Neural cell (in vitro differentiated cells): ENCODE measurements around the gene PIK3AP1. TPM values are rescaled to one million over a fixed set of nuclear protein-coding genes. Genes with fewer than 3 reads are reported as not detected.
"Not testable (repeated sequence)": the region's sequence is repeated elsewhere in the genome, so short reads cannot be mapped to it uniquely, and the experiment has no call there.

ENCODE experiments used
- H2AFZ ChIP-seq: fragments of 200-600, 300-800 bp; sonication (generic), shearing (Covaris generic); 2 replicates; pipeline ENCODE4 v1.6.0; 2014; ENCODE audit warnings: low read depth, mild to moderate bottlenecking, antibody characterized with exemption, low read length, moderate library complexity
- H3F3A ChIP-seq: fragments of 200-600 bp; shearing (Covaris generic); 2 replicates; pipeline ENCODE4 v1.6.1; 2016; ENCODE audit warnings: mild to moderate bottlenecking, moderate library complexity, mixed read lengths, antibody characterized with exemption, low read length; ENCODE audit not compliant: insufficient read depth, poor library complexity, severe bottlenecking
- H3K27ac ChIP-seq: fragments of 200-600, 300-800 bp; sonication (generic), shearing (Covaris generic); 2 replicates; pipeline ENCODE4 v1.5.1; 2014; ENCODE audit warnings: mild to moderate bottlenecking, low read length, moderate library complexity
- H3K27me3 ChIP-seq: fragments of 300-800, 200-600 bp; sonication (generic), shearing (Covaris generic); 2 replicates; pipeline ENCODE4 v1.6.0; 2014; ENCODE audit warnings: mild to moderate bottlenecking, low read depth, low read length, moderate library complexity; ENCODE audit not compliant: insufficient read depth
- H3K36me3 ChIP-seq: fragments of 300-800, 200-600 bp; sonication (generic), shearing (Covaris generic); 2 replicates; pipeline ENCODE4 v1.5.1; 2014; ENCODE audit warnings: mild to moderate bottlenecking, antibody characterized with exemption, low read length, moderate library complexity; ENCODE audit not compliant: insufficient read depth
- H3K4me2 ChIP-seq: fragments of 300-800, 200-600 bp; sonication (generic), shearing (Covaris generic); 2 replicates; pipeline ENCODE4 v1.6.0; 2014; ENCODE audit warnings: mild to moderate bottlenecking, low read length
- H3K4me3 ChIP-seq: fragments of 300-800, 200-600 bp; sonication (generic), shearing (Covaris generic); 2 replicates; pipeline ENCODE4 v1.5.1; 2014; ENCODE audit warnings: mild to moderate bottlenecking, low read length, moderate library complexity
- H3K79me2 ChIP-seq: fragments of 200-600 bp; shearing (Covaris generic); replicated peaks from 2 replicates; pipeline ENCODE4 v1.6.0; 2014; ENCODE audit warnings: mild to moderate bottlenecking, low read length, moderate library complexity; ENCODE audit not compliant: insufficient read depth
- H3K9ac ChIP-seq: fragments of 300-800, 200-600 bp; sonication (generic), shearing (Covaris generic); 2 replicates; pipeline ENCODE4 v1.6.1; 2016; ENCODE audit warnings: mild to moderate bottlenecking, low read length, mixed read lengths
- H3K9me2 ChIP-seq: fragments of 200-600 bp; shearing (Covaris generic); 2 replicates; pipeline ENCODE4 v1.6.1; 2016; ENCODE audit warnings: mild to moderate bottlenecking, low read length, mixed read lengths; ENCODE audit not compliant: insufficient read depth
- H3K9me3 ChIP-seq: fragments of 200-600, 300-800 bp; sonication (generic), shearing (Covaris generic); 2 replicates; pipeline ENCODE4 v1.6.1; 2016; ENCODE audit warnings: mild to moderate bottlenecking, mixed run types, low read length, moderate library complexity, mixed read lengths
- H4K20me1 ChIP-seq: fragments of 200-600 bp; shearing (Covaris generic); 2 replicates; pipeline ENCODE4 v1.6.1; 2016; ENCODE audit warnings: mild to moderate bottlenecking, mixed run types; ENCODE audit not compliant: insufficient read depth
- EP300 ChIP-seq: fragments of 450-650 bp; conservative IDR thresholded peaks from 2 replicates; pipeline ENCODE4 v1.6.1; 2014; ENCODE audit warnings: antibody characterized with exemption, mild to moderate bottlenecking, moderate library complexity; ENCODE audit not compliant: poor library complexity, severe bottlenecking
- EZH2 ChIP-seq: fragments of 200-600, 300-800 bp; shearing (Covaris generic), sonication (generic); IDR thresholded peaks from 2 replicates; pipeline ENCODE4 v1.6.1; 2014; ENCODE audit warnings: antibody characterized with exemption, low read length, borderline replicate concordance, mild to moderate bottlenecking; ENCODE audit not compliant: insufficient read depth, poor library complexity, severe bottlenecking
- MXI1 ChIP-seq: fragments of 450-650 bp; conservative IDR thresholded peaks from 2 replicates; pipeline ENCODE4 v1.6.1; 2014; ENCODE audit warnings: antibody characterized with exemption, mild to moderate bottlenecking; ENCODE audit not compliant: poor library complexity, severe bottlenecking
- POLR2AphosphoS5 ChIP-seq: IDR thresholded peaks from 2 replicates; pipeline ENCODE4 v1.6.1; 2012
- RAD21 ChIP-seq: fragments of 450-650 bp; conservative IDR thresholded peaks from 2 replicates; pipeline ENCODE4 v1.6.1; 2014; ENCODE audit warnings: antibody characterized with exemption, mild to moderate bottlenecking, moderate library complexity
- SMC3 ChIP-seq: fragments of 450-650 bp; conservative IDR thresholded peaks from 2 replicates; pipeline ENCODE4 v1.6.1; 2014; ENCODE audit warnings: antibody characterized with exemption, mild to moderate bottlenecking, moderate library complexity; ENCODE audit not compliant: poor library complexity
- TAF1 ChIP-seq: IDR thresholded peaks from 2 replicates; pipeline ENCODE4 v1.6.1; 2012; ENCODE audit warnings: low read depth
- polyA plus RNA-seq: library from polyadenylated mRNA; depleted of rRNA; stranded (reverse); fragments of >200 nt; gene quantifications from 2 replicates; pipeline ENCODE4 v1.2.3, GENCODE V29; 2014
- TF ChIP-seq, protein P1 (sequence below): IDR thresholded peaks from 2 replicates; pipeline ENCODE4 v1.6.1; 2012; ENCODE audit warnings: borderline replicate concordance
- TF ChIP-seq, protein P2 (sequence below): fragments of 450-650 bp; IDR thresholded peaks from 2 replicates; pipeline ENCODE4 v1.5.1; 2014; ENCODE audit warnings: antibody characterized with exemption, mild to moderate bottlenecking, moderate library complexity; ENCODE audit not compliant: poor library complexity, severe bottlenecking

PIK3AP1 gene
- polyA plus RNA-seq, 1 donor from 2014 or later = 0.05 TPM

DNA sequence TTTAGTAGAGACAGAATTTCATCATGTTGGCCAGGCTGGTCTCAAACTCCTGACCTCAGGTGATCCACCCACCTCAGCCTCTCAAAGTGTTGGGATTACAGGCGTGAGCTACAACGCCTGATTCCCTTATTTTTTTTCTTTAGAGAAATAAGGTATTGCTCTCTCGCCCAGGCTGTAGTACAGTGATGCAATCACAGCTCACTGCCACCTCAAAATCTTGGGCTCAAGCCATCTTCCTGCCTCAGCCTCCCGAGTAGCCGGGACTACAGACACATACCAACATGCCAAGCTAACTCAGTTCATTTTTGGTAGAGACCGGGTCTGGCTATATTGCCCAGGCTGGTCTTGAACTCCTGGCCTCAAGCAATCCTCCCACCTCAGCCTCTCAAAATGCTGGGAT, 21.2 kb upstream of the PIK3AP1 start:
- not testable (repeated sequence) for H3K9me3 ChIP-seq, H3K4me3 ChIP-seq, H3K27ac ChIP-seq, H4K20me1 ChIP-seq, H2AFZ ChIP-seq, H3K36me3 ChIP-seq, H3F3A ChIP-seq, H3K79me2 ChIP-seq, H3K4me2 ChIP-seq, H3K9ac ChIP-seq, H3K9me2 ChIP-seq, H3K27me3 ChIP-seq

DNA sequence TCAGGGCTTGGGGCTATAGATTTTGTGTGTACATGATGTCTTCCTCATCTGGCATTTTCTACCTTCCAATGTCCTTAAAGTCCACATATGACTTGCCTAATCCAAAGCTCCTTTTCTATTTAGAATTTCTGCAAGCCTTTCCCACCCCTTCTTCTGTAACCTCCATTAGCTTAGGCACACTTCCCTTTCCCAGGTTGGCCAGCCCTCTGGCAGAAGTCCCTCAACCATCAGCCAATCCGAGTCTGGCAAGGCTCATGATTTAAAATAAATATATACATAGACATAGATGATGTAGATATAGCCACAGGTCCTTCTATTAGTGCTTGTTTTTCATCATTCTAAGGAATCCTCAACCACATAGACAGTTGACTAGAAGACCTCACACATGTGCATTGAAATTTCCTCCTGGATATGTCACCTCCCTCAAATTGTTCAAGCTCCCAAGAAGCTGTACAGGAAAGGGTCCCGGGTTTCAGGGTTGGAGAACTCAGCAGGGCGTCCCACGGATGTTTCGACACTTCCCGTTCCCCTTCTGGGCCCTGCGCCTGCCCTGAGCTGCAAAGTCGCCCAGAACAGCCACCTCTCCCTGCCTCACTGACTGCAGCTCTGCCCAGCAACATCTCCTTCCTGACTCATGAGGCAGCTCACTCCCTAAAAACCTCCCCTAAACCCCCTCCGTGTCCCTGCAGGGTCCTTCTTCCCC, 20.4 kb upstream of the PIK3AP1 start:
- no peak for TF ChIP-seq EP300
- Histone ChIP-seq H3K4me3 (no peak overlapping the region), H3K36me3 (no peaks in the 10 kb centered on the region), H2AFZ (no peak overlapping the region), H3K79me2 (no peaks in the 10 kb centered on the region), H4K20me1 (no peaks in the 10 kb centered on the region), H3K9ac (no peak overlapping the region), H3K4me2 (no peak overlapping the region), H3K27me3 (no peaks in the 10 kb centered on the region), H3K27ac (no peak overlapping the region), H3F3A (no peaks in the 10 kb centered on the region), H3K9me3 (no peaks in the 10 kb centered on the region), H3K9me2 (no peaks in the 10 kb centered on the region)

- Histone ChIP-seq H3K9me2 (no peaks in the 10 kb centered on the region), H3K4me2 (no peak overlapping the region), H2AFZ (no peak overlapping the region), H3K27ac (no peak overlapping the region), H3K9me3 (no peaks in the 10 kb centered on the region), H3K4me3 (no peak overlapping the region), H3K27me3 (no peaks in the 10 kb centered on the region), H3K9ac (no peak overlapping the region), H3F3A (no peaks in the 10 kb centered on the region), H4K20me1 (no peaks in the 10 kb centered on the region), H3K36me3 (no peaks in the 10 kb centered on the region), H3K79me2 (no peaks in the 10 kb centered on the region)
- no peak for TF ChIP-seq EP300
- TF ChIP-seq POLR2AphosphoS5 = no peak
- no peak for TF ChIP-seq SMC3
- TF ChIP-seq, protein P1, sequence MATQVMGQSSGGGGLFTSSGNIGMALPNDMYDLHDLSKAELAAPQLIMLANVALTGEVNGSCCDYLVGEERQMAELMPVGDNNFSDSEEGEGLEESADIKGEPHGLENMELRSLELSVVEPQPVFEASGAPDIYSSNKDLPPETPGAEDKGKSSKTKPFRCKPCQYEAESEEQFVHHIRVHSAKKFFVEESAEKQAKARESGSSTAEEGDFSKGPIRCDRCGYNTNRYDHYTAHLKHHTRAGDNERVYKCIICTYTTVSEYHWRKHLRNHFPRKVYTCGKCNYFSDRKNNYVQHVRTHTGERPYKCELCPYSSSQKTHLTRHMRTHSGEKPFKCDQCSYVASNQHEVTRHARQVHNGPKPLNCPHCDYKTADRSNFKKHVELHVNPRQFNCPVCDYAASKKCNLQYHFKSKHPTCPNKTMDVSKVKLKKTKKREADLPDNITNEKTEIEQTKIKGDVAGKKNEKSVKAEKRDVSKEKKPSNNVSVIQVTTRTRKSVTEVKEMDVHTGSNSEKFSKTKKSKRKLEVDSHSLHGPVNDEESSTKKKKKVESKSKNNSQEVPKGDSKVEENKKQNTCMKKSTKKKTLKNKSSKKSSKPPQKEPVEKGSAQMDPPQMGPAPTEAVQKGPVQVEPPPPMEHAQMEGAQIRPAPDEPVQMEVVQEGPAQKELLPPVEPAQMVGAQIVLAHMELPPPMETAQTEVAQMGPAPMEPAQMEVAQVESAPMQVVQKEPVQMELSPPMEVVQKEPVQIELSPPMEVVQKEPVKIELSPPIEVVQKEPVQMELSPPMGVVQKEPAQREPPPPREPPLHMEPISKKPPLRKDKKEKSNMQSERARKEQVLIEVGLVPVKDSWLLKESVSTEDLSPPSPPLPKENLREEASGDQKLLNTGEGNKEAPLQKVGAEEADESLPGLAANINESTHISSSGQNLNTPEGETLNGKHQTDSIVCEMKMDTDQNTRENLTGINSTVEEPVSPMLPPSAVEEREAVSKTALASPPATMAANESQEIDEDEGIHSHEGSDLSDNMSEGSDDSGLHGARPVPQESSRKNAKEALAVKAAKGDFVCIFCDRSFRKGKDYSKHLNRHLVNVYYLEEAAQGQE = no peak
- no peak for TF ChIP-seq MXI1
- TF ChIP-seq, protein P2, sequence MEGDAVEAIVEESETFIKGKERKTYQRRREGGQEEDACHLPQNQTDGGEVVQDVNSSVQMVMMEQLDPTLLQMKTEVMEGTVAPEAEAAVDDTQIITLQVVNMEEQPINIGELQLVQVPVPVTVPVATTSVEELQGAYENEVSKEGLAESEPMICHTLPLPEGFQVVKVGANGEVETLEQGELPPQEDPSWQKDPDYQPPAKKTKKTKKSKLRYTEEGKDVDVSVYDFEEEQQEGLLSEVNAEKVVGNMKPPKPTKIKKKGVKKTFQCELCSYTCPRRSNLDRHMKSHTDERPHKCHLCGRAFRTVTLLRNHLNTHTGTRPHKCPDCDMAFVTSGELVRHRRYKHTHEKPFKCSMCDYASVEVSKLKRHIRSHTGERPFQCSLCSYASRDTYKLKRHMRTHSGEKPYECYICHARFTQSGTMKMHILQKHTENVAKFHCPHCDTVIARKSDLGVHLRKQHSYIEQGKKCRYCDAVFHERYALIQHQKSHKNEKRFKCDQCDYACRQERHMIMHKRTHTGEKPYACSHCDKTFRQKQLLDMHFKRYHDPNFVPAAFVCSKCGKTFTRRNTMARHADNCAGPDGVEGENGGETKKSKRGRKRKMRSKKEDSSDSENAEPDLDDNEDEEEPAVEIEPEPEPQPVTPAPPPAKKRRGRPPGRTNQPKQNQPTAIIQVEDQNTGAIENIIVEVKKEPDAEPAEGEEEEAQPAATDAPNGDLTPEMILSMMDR = no peak
- TF ChIP-seq RAD21 = no peak
- no peak for TF ChIP-seq EZH2
- TF ChIP-seq TAF1 = no peak
These were observed 19.8 kb upstream of the PIK3AP1 start for GRCh38 chr10:96740141-96740540.

DNA sequence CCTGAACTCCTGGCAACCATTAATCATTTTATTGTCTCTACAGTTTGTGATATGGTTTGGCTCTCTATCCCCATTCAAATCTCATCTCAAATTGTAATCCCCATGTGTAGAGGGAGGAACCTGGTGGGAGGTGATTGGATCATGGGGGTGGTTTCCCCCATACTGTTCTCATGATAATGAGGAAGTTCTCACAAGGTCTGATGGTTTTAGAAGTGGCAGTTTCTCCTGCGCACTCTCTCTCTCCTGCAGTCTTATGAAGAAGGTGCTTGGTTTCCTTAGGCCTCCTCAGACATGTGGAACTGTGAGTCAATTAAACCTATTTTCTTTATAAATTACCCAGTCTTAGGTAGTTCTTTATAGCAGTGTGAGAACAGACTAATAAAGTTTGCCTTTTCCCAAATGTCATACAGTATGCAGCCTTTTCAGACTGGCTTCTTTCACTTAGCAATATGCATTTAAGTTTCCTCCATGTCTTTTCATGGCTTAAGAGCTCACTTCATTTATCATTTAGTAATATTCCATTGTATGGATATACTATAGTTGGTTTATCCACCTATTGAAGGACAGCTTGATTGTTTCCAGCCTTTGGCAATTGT, 17.1 kb upstream of the PIK3AP1 start:
- not testable (repeated sequence) for H3K79me2 ChIP-seq, H2AFZ ChIP-seq, H3K9me2 ChIP-seq, H3K4me2 ChIP-seq, H3K27ac ChIP-seq, H3K36me3 ChIP-seq, H4K20me1 ChIP-seq, H3K9me3 ChIP-seq, H3K27me3 ChIP-seq, H3F3A ChIP-seq, H3K9ac ChIP-seq, H3K4me3 ChIP-seq
